GM18861 (cell line): ENCODE results near the gene DSE.

Source experiments
- ATAC-seq: cut with Tn5 transposase; IDR thresholded peaks from one replicate; pipeline ENCODE4 v1.9.1; 2021; ENCODE audit not compliant: unreplicated experiment

DSE gene

DNA sequence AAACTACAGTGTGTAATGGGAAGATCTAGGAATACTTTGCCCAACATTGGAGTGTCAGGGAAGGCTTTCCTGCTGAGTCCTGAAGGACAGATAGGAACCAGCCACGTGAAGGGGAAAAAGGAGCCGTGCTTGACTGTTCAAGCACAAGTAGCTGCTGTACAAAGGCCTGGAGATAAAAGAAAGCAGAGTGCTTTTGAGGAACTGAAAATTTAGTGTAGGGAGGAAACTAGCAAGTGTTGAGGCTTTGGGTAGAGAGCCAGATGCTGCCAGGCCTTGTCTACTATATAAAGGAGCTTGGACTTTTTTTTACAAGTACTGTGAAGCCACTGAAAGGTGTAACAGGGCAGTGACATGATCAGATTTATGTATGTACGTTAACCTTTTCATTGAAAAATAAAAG is 39.0 kb downstream of the DSE start:
- ATAC-seq, result peak; percentile 82

DNA sequence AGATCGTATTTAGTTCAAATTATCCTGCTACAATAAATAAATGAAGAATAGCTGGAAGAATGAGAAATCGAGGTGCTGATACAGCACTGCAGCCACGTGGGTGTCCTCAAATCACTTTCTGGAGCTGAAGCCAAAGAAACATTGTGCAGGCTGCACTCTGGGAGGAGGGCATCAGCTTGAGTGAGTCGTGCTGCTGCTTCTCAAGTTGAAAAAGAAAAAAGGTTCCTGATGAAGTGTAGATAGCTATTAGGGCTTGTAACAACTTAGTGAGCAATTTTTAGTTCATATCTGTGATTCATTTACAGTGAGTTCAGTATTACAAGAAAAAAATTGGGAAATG is 40.5 kb downstream of the DSE start:
- ATAC-seq, result no peak

DNA sequence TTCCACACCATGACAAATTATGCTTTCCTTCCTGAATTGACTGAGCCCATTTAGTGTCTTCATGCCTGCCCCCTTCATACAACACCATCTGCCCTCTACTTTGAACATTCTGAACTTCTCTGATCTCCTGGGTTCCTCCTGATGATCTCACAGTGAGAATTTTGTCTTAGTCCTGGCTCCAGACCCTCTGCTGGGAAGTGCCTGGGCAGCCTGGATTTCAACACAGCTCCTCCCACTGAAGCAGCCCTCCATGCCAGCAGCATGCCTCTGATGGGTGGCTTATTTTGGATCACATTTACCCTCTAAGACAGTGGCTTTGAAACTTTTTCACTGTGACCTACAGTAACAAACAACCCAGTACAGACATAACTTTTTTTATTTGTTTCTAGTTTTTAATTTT is 41.5 kb downstream of the DSE start:
- ATAC-seq, result no peak

DNA sequence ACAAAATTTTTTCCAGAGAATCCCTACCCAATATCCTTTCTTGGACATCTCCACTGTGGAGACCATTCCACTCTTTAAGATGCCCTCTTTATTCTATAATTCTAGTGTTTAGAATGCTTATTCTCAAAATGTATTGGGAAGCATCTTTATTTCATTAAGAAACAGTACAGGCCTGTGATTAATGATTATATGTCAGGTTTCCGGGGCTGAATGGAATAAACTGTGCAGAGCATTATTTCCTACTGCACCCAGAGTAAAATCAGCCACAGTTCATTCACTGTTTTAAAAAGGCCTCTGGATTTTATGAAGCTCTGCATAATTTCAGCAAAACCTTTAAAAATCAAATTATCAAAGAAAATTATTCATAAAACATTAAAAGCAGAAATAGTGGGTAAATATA is 42.6 kb downstream of the DSE start:
- ATAC-seq, result no peak

DNA sequence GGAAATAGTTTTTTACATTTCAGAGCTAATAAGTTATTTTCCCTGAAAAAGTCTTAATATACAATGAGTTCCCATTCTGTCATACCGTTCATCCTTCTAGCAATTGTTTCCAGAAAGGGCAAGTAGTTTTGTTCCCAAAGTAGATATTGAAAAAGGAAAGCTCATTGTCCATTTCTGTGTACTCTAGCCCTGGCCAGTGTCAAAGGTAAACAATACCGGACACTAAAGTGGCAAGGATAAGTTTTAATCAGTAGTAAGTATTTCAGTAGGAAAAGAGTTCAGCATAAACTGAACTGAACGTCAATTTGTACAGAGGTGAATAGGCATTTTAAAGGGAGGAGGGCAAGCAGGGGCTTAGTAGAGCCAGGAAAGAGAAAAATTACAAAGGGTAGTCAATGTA is 46.9 kb downstream of the DSE start:
- ATAC-seq, result no peak

DNA sequence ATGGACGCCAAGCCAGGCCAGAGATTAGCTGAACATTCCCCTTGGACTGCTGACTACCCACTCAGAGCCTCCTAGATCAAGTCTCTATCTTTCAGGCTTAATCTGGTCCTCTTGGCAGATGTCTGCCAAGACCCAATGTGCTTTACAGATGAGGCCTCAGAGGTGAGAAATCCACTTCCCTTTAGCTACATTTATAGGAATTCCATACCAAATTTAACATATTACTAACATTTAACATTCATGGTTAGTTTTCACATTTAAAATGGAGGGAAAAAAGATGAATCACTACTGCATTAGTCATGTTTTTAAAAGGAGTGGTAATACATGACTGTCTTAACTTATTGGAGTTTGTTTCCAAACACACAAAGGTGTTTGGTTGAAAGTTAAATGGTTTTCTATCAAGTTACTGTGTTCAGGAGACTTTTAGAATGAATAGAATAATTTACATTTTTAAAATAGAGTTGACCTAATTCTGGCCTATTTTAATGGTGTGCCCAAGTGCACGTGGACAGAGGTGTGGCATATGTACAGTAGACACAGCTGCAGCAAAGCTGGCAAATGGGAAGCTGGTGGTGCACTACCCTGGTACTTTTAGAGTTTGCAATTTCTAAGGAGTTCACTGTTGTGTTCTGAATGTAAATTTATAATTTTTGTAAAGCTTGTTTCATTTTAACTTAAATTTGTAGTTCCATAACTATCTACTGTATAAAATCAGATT is 48.5 kb downstream of the DSE start:
- no peak for ATAC-seq

DNA sequence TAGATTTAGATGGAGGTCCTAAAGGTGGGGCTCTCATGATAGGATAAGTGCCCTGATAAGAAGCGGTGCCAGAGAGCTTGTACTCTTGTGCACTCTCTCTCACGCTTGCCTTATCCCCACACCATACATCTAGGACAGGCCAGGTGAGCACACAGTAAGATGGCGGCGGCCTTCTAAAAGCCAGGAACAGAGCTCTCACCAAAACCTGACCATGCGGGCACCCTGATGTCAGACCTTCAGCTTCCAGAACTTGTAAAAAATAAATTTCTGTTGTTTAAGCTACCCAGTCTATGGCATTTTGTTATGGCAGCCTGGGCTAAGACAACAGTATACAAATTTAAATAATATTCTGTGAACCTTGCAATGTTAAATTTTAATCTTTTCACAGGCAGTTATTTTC is 49.6 kb downstream of the DSE start:
- ATAC-seq, result no peak

DNA sequence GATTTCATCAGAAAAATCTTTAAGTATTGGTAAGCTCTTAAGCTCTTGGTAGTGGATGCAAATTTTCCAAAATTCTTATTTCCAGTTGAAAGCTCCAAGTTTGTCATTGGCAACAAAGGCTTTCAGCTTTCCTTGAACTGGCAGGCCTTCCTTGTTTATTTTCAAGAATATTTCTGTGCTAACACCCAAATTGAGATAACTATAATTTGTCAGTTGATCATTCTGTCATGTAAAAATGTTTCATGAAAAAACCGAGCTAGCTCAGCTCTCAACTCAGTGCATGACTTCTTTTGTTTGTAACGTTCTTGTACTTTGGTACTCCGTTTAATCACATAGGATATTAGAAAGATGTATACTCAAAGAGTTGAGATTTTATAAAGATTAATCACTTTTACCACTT is 51.5 kb downstream of the DSE start:
- ATAC-seq, result no peak

DNA sequence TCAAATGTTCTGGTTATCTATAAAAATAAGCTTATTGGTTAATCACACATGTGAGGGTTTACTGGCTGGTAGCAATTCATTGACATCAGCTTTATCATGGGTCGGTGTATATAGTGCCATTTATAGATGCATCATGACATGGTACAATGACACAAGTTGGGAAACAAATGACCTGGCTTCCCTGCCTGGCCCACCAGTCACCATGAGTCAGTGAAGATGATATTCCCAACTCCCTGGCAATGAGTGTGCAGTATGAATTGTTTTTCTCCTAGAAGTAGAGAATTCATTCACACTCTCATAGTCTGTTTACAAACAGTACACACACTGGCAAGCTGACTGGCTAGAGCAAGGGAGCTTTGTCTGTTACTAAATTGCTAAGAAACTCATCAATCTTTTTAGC is 53.3 kb downstream of the DSE start:
- ATAC-seq, result no peak

DNA sequence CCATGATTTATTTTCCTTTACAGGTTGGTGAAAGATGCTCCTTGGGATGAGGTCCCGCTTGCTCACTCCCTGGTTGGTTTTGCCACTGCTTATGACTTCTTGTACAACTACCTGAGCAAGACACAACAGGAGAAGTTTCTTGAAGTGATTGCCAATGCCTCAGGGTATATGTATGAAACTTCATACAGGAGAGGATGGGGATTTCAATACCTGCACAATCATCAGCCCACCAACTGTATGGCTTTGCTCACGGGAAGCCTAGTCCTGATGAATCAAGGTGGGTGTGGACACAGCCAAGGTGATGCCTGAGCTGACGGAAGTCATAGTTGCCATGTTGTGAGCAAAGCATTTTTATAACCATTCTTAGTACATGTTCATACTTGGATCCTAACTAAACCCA is 55.8 kb downstream of the DSE start:
- no peak for ATAC-seq

DNA sequence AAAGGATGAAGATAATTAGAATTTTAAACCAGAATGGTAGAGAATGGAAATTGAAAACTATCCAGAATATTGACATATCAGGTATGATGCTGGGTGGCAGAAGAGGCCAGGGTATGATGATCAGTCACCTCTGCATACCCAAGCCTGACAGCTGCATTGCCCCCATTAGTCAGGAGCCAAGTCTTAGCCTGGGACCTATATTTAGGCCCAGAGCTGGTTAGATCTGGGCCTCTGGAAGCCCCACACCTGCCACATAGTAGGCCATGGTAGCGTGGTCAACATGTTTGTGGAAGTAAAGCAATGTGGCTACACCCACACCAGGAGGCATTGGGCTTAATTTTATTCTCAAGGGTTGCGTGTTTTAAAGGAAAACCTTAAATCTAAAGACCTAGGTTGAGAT is 58.4 kb downstream of the DSE start:
- no peak for ATAC-seq

DNA sequence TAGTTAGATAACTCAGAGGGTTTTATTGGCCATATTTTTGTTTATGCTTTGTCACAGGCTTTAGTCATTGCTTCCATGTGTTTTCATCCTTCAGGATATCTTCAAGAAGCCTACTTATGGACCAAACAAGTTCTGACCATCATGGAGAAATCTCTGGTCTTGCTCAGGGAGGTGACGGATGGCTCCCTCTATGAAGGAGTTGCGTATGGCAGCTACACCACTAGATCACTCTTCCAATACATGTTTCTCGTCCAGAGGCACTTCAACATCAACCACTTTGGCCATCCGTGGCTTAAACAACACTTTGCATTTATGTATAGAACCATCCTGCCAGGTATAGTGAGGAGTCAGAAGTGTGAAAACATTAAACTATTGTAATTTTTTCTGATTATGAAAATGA is 60.1 kb downstream of the DSE start:
- ATAC-seq, result no peak

DNA sequence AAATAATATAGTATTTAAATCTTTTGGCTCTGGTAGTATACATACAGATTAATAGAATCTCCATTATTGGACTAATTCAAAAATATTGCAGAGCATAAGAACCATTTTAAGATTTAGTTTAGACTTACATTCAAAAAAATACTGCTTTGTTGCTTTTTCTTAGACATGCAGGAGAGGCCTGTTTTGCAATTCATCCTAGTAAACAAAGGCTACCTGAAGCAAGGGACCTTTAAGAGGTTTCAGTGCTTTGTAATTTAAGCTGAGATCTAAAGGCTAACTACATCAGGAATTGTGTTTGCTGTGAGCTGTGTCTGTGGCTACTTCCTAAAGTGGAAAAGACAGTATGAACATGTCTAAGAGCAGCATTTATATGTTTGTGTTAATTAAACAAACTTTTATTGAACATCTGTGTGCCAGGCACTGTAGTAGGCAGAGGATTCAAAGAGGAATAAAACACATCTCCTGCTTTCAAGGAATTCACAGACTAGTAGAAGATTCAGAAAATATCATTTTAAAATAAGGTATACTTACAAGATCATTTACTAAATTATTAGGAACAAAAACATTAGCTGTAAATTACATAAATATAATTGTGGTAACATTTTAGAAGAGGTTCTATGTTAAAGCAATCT is 61.3 kb downstream of the DSE start:
- no peak for ATAC-seq

DNA sequence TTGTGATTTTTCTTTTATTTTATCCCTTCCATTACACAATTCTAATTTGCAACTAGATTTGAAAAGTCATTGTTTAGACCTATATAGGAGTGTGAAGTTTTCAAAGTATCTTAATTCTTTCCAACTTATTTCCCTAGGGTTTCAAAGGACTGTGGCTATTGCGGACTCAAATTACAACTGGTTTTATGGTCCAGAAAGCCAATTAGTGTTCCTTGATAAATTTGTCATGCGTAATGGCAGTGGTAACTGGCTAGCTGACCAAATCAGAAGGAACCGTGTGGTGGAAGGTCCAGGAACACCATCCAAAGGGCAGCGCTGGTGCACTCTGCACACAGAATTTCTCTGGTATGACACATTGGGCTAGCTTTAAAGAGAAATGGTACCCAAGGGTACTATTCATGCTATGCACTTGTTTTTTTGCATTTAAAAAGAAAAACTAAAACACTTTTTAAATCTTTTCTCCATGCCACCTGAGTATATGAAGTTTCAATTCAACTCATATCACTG is 62.5 kb downstream of the DSE start:
- no peak for ATAC-seq

DNA sequence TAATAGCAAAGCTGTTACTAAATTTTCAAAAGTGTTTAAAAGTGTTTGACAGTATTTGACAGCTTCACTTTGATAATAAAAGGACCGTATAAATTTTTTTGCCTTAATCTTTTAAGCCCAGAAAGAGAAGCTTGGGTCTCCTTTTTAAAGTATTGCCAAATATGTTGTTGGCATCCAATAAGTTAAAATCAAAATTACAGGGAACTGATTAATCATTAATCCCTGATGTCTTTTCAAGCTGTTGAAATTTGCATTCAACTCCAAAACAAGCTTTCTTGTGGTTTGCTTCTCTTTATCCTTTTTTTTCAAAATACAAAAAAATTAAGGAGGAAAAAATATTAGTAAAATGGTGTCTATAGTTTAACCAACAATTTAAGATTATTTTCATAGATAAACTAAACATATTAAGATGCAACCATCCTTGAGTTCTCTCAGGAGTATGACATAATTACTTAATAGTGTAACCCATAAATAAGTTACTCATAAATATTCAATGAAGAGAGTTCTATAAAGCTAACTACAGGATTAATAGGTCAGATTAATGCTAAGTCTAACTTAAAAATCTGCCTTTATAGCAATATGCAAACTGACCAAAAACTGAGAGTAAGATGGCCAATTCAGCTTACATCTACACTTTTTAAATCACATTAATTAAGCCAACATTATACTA is 63.4 kb downstream of the DSE start:
- ATAC-seq, result peak; percentile 46

DNA sequence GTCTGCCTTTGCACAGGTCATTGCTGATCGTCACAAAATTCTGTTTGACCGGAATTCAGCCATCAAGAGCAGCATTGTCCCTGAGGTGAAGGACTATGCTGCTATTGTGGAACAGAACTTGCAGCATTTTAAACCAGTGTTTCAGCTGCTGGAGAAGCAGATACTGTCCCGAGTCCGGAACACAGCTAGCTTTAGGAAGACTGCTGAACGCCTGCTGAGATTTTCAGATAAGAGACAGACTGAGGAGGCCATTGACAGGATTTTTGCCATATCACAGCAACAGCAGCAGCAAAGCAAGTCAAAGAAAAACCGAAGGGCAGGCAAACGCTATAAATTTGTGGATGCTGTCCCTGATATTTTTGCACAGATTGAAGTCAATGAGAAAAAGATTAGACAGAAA is 65.8 kb downstream of the DSE start:
- ATAC-seq, result no peak

DNA sequence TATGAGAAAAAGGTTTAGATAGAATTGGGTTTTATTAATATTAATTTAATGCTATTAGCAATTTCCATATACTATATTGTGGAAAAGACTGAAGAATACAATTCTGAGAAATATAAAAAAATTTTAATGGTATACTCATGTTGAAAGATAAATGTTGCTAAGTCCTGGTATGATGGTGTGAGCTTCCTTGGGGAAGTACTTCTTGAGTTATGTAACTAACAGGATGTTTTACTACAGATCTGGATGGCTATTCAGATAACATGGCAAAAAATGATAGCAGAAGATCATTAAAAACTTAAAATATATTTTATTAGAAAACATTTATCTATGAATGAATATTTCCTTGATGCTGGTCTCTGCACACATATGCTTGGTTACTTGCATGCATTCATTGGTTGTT is 66.9 kb downstream of the DSE start:
- ATAC-seq, result no peak

DNA sequence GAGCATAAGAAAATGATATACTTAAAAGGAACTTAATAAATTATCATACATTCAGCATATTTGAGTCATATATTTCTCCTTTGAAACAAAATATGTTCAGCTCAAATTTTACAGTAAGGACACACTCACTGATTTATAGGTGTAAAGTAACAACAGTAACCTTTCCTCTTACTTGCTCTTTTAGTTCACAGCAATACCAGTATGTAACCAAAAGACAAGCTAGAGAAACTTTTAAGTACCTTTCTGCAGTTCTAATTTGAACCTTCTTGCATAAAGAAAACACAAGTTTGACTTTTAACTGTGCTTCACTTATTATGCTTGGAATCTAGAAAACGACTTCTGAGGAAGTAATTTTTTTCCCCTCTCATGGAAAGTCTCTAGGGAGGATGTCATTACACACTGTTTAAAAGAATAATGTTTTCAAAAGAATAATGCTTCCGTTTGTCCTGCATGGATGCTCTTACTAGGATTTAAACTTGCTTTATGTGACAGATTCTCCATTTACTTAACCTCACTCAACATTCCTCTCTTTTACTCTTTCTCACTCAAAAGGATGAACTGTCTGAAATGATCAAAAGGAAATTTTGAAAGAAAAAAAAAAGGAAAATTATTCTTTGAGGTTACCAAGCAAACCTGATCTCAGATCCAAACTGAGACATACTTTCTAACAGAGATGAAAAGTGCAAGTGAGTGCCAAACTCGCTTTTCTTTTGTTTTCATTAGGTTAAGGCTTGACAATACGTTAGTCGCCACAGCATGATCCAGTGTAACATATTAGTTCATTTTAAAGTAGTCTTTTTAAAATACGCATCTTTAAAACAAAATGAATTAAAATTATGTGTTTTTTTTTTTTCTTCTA is 68.1 kb downstream of the DSE start:
- no peak for ATAC-seq

DNA sequence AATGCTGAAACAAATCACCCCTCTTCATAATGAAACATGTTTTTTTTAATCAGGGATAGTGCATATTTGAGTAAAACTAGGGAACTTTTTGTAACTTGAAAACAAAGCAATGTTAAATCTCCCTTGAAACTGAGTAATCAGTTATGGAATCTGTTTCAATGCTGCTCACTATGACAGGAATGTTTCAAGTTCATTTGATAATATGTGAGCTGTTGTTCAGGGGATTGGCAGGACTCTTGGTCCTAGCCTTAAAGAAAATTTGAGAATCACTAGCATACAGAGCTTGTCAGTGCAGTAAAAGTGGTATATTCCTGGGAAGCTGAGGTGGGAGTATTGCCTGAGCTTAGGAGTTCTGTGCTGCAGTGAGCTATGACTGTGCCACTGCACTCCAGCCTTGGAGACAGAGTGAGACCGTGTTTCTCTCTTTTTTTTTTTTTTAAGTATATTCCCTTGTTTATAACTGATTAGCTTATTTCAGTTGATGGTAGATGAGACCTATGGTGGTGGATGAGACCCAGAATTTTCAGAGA is 68.8 kb downstream of the DSE start:
- ATAC-seq, result no peak

DNA sequence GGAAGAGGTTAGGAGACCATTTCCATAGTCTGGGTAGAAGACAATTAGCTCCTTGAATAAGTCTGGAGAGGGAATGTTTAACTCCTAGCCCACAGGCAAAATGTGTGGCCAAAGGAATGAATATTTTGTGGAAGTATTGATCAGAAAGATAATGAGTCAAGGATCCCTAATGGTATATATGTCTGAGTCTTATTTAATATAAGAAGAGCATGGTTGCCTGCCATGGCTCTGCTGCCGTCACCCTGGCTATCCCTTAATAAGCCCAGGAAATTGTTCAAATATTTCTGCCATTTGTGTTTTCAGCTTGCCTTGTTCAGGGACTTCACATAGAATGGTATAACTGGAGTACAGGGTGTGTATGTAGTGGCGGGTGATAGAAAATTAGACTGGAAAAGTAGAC is 72.4 kb downstream of the DSE start:
- ATAC-seq, result no peak

DNA sequence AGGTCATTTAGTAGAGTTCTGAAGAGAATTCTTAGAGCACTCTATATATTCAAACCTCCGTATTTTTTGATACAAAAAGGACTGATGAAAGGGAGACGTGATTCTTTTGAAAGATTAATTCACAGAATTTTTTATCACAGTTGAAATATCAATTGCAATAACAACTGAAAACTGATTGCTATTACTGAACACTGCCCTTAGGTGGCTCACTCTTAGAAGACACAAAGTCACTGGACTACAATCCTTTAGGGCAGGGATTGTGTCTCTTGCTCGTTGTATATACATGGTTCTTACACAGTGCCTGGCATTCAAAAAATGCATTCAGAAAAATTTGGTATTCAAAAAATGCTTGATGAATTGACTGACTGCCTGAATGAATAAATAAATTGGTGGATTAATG is 73.3 kb downstream of the DSE start:
- ATAC-seq, result peak; percentile 53
